Bronchial epithelial cell (primary cell): ENCODE data around the gene IGFBP4. TPM values are rescaled to one million over a fixed set of nuclear protein-coding genes. Genes with fewer than 3 reads are reported as not detected.

Source experiments
- DNase-seq: peaks from one replicate; pipeline ENCODE4 v3.0.0-alpha.2; 2010; ENCODE audit warnings: low read depth
- FAIRE-seq: peaks from 2 replicates; lab custom pipeline; 2011; peaks lifted over from hg19 to GRCh38; lab: Jason Lieb, UNC
- H3K27me3 ChIP-seq: 2 replicates; pipeline ENCODE4 v1.5.1; 2011; ENCODE audit warnings: low read length; ENCODE audit not compliant: control insufficient read depth, insufficient read depth
- H3K36me3 ChIP-seq: 2 replicates; pipeline ENCODE4 v1.5.1; 2011; ENCODE audit warnings: low read length; ENCODE audit not compliant: control insufficient read depth, insufficient read depth
- H3K4me3 ChIP-seq: 2 replicates; pipeline ENCODE4 v1.5.1; 2011; ENCODE audit warnings: mild to moderate bottlenecking, low read depth, low read length, control low read depth
- total RNA-seq: library from RNA; depleted of rRNA; stranded (reverse); fragments of >200 nt; gene quantifications from 2 replicates; pipeline ENCODE4 v1.2.1, GENCODE V29; 2014
- TF ChIP-seq, protein P1 (sequence below): IDR thresholded peaks from 2 replicates; pipeline ENCODE4 v1.5.1; 2011; ENCODE audit warnings: mild to moderate bottlenecking, moderate library complexity, low read length, control low read depth, inconsistent platforms; ENCODE audit not compliant: insufficient read depth, severe bottlenecking

The IGFBP4 gene
- total RNA-seq, 1 donor from 2014 or later: 21.9 TPM

DNA sequence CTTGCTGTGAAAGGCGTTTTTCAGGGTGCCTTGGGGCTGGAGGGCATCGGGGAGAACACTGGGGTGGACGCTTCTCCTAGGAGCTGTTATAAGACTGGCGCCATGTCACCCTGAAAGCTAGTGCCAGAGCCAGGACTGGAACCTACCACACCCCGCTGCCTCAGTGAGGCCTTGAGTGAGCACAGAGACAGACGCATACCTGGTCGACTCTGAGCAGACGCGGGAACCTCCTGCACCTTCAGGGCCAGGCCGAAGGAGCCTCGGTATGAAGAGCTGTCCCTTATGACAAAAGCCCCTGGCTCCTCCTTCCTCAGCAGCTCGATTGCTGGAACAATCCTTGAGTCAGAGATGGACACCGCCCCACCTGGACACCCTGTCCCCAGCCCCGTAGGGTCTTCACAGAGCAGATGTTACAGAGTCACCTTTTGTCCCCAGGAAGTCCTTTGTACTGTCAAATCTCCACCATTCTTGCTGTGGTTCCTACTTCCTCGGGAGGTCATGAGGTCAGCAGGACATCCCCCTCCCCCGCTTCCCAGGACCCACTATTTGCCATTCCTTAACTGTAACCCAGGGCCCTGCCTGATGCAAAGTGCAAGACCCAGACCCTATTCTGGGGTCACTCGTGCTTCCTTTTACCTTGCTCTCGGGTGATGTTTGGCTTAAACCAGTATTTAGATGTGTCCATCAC lies 41.2 kb downstream of the IGFBP4 start:
- Histone ChIP-seq H3K27me3 (no peaks in the 10 kb centered on the region), H3K4me3 (no peak overlapping the region), H3K36me3 (peaks cover 66% of the 10 kb centered on the region)
- TF ChIP-seq, protein P1, sequence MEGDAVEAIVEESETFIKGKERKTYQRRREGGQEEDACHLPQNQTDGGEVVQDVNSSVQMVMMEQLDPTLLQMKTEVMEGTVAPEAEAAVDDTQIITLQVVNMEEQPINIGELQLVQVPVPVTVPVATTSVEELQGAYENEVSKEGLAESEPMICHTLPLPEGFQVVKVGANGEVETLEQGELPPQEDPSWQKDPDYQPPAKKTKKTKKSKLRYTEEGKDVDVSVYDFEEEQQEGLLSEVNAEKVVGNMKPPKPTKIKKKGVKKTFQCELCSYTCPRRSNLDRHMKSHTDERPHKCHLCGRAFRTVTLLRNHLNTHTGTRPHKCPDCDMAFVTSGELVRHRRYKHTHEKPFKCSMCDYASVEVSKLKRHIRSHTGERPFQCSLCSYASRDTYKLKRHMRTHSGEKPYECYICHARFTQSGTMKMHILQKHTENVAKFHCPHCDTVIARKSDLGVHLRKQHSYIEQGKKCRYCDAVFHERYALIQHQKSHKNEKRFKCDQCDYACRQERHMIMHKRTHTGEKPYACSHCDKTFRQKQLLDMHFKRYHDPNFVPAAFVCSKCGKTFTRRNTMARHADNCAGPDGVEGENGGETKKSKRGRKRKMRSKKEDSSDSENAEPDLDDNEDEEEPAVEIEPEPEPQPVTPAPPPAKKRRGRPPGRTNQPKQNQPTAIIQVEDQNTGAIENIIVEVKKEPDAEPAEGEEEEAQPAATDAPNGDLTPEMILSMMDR: no peak
- DNase-seq (peak; percentile 32), FAIRE-seq (no peak)

- no peak for FAIRE-seq
Observed at GRCh38 chr17:40484973-40485530, 41.8 kb downstream of the IGFBP4 start.

GRCh38 chr17:40485851-40486521 lies 42.7 kb downstream of the IGFBP4 start:
- TF ChIP-seq, protein P1: no peak
- Histone ChIP-seq H3K4me3 (no peak overlapping the region), H3K36me3 (peaks cover 57% of the 10 kb centered on the region), H3K27me3 (no peaks in the 10 kb centered on the region)
- DNase-seq (peak; percentile 96), FAIRE-seq (peak; percentile 99)

More at GRCh38 chr17:40484973-40485530, 41.8 kb downstream of the IGFBP4 start:
- peak; percentile 25 for DNase-seq
- TF ChIP-seq, protein P1: no peak
- H3K36me3 ChIP-seq: peaks cover 63% of the 10 kb centered on the region
- no peaks in the 10 kb centered on the region for H3K27me3 ChIP-seq
- no peak overlapping the region for H3K4me3 ChIP-seq

- Histone ChIP-seq H3K36me3 (peaks cover 57% of the 10 kb centered on the region), H3K27me3 (no peaks in the 10 kb centered on the region), H3K4me3 (no peak overlapping the region)
- peak; percentile 93 for FAIRE-seq
- peak; percentile 90 for DNase-seq
- TF ChIP-seq, protein P1: no peak
Observed at GRCh38 chr17:40486522-40487370, 43.5 kb downstream of the IGFBP4 start.

DNA sequence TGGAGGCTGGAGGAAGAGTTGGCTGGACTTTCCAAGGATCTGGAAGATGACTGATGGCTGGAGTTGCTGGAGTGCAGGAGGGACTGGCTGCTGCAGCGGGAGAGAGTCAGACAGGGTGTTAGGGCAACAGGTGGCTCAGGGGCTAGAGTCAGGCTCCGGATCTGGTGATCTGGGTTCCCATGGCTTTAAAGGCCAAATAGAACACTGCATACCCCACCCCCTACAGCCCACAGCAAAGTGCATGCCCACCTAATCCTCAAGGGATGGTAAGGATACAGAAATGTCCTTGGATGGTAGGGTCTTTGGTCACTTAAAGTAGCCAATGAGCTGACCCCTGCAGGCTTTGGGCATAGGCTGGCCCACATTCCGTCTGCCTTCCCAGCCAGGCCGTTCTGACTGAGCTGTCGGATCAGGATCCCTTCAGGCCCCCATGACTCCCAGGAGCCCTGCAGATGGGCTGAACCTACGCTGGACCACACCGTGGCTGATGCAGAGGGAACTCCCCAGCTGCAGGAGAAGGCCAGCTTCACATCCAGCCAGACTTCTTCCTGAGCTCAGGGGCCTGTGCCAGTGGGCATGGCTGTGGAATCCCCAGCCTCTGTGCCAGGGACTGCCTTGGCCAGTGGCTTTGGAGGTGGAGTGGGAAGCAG lies 44.2 kb downstream of the IGFBP4 start:
- FAIRE-seq (peak; percentile 92), DNase-seq (peak; percentile 48)
- Histone ChIP-seq H3K36me3 (peaks cover 54% of the 10 kb centered on the region), H3K27me3 (no peaks in the 10 kb centered on the region), H3K4me3 (no peak overlapping the region)
- TF ChIP-seq, protein P1: no peak
